IMR-90 (cell line): ENCODE results near the gene PGC. TPM values are rescaled to one million over a fixed set of nuclear protein-coding genes. Genes with fewer than 3 reads are reported as not detected.
A peak's percentile ranks its signal among the peaks of the same experiment; 100 is the strongest.

Experiments
- ATAC-seq: fragments of 200-7000 bp; cut with Tn5 transposase; 2 replicates; pipeline ENCODE4 v1.9.1; 2020; ENCODE audit warnings: low read depth, mild to moderate bottlenecking, moderate library complexity
- BruUV-seq: library from RNA; stranded (reverse); fragments of 400-500 nt; replicated peaks from 2 replicates; lab custom pipeline; 2021; lab: Mats Ljungman, UMichigan
- CTCF ChIA-PET: fragments of 300-600 bp; formaldehyde crosslinking; extraction: SDS; loops from one replicate; lab custom pipeline; 2021; ENCODE audit warnings: antibody characterized with exemption; lab: Yijun Ruan, JAX
- POLR2A ChIA-PET: fragments of 300-600 bp; sonication (Branson Sonifier 250); formaldehyde crosslinking; loops from one replicate; lab custom pipeline; 2022; ENCODE audit warnings: antibody characterized with exemption; ENCODE audit not compliant: unreplicated experiment; lab: Charles Lee
- DNase-seq: peaks from one replicate; pipeline ENCODE4 v3.0.0; 2013
- H2AFZ ChIP-seq: replicated peaks from 2 replicates; pipeline ENCODE3; 2013; ENCODE audit warnings: low read length, mild to moderate bottlenecking; ENCODE audit not compliant: poor library complexity
- H2AK5ac ChIP-seq: 2 replicates; pipeline ENCODE4 v1.6.1; 2013; ENCODE audit warnings: low read depth, low read length, inconsistent platforms
- H2AK9ac ChIP-seq: replicated peaks from 2 replicates; pipeline ENCODE3; 2013; ENCODE audit warnings: mild to moderate bottlenecking, low read depth, low read length, moderate library complexity; ENCODE audit not compliant: poor library complexity
- H2BK120ac ChIP-seq: 2 replicates; pipeline ENCODE4 v1.6.1; 2013; ENCODE audit warnings: low read depth, low read length, inconsistent platforms
- H2BK15ac ChIP-seq: 3 replicates; pipeline ENCODE4 v1.6.1; 2013; ENCODE audit warnings: low read depth, low read length, inconsistent platforms
- H2BK20ac ChIP-seq: 2 replicates; pipeline ENCODE4 v1.6.1; 2013; ENCODE audit warnings: low read depth, mild to moderate bottlenecking, inconsistent platforms, low read length, moderate library complexity
- H2BK5ac ChIP-seq: 2 replicates; pipeline ENCODE4 v1.6.1; 2013; ENCODE audit warnings: mild to moderate bottlenecking, low read depth, low read length, inconsistent platforms; ENCODE audit not compliant: poor library complexity, severe bottlenecking
- H3K14ac ChIP-seq: replicated peaks from 2 replicates; pipeline ENCODE4 v1.6.1; 2013; ENCODE audit warnings: low read depth, low read length, inconsistent platforms
- H3K18ac ChIP-seq: 2 replicates; pipeline ENCODE4 v1.6.1; 2013; ENCODE audit warnings: low read depth, low read length, control low read depth
- H3K23ac ChIP-seq: 2 replicates; pipeline ENCODE4 v1.6.1; 2013; ENCODE audit warnings: low read depth, low read length, inconsistent platforms
- H3K27ac ChIP-seq: 2 replicates; pipeline ENCODE4 v1.5.1; 2013; ENCODE audit warnings: mild to moderate bottlenecking, control low read depth, low read length; ENCODE audit not compliant: insufficient read depth
- H3K27me3 ChIP-seq: 2 replicates; pipeline ENCODE4 v1.6.1; 2013; ENCODE audit warnings: low read length; ENCODE audit not compliant: control insufficient read depth, insufficient read depth
- H3K36me3 ChIP-seq: 2 replicates; pipeline ENCODE4 v1.6.1; 2013; ENCODE audit warnings: low read length, mixed read lengths; ENCODE audit not compliant: control insufficient read depth, insufficient read depth
- H3K4ac ChIP-seq: 2 replicates; pipeline ENCODE4 v1.6.1; 2013; ENCODE audit warnings: low read depth, low read length, inconsistent platforms
- H3K4me1 ChIP-seq: 2 replicates; pipeline ENCODE4 v1.6.1; 2013; ENCODE audit warnings: low read length, mixed read lengths; ENCODE audit not compliant: control insufficient read depth, insufficient read depth
- H3K4me2 ChIP-seq: 2 replicates; pipeline ENCODE4 v1.6.1; 2013; ENCODE audit warnings: low read depth, mild to moderate bottlenecking, control low read depth, low read length, moderate library complexity
- H3K4me3 ChIP-seq: 2 replicates; pipeline ENCODE4 v1.5.1; 2013; ENCODE audit warnings: low read depth, mild to moderate bottlenecking, control low read depth, low read length, moderate library complexity; ENCODE audit not compliant: insufficient read depth
- H3K56ac ChIP-seq: 2 replicates; pipeline ENCODE4 v1.6.1; 2013; ENCODE audit warnings: low read length, inconsistent platforms; ENCODE audit not compliant: insufficient read depth; ENCODE audit errors: extremely low read depth
- H3K79me1 ChIP-seq, 2 experiments: 2 replicates each; pipeline ENCODE4 v1.6.1; 2013; ENCODE audit warnings: low read length in 2 of 2, inconsistent platforms in 1 of 2, low read depth in 1 of 2
- H3K9ac ChIP-seq: 2 replicates; pipeline ENCODE4 v1.6.1; 2013; ENCODE audit warnings: low read depth, low read length, control low read depth
- H3K9me1 ChIP-seq: 2 replicates; pipeline ENCODE4 v1.6.1; 2013; ENCODE audit warnings: low read length, inconsistent platforms; ENCODE audit not compliant: insufficient read depth
- H3K9me3 ChIP-seq: 2 replicates; pipeline ENCODE4 v1.6.1; 2013; ENCODE audit warnings: low read length; ENCODE audit not compliant: control insufficient read depth, insufficient read depth
- H4K20me1 ChIP-seq: 2 replicates; pipeline ENCODE4 v1.6.1; 2013; ENCODE audit warnings: low read length, inconsistent platforms; ENCODE audit not compliant: insufficient read depth
- H4K5ac ChIP-seq: 2 replicates; pipeline ENCODE4 v1.6.1; 2013; ENCODE audit warnings: mild to moderate bottlenecking, low read depth, low read length, control low read depth
- H4K8ac ChIP-seq, 2 experiments: 2 replicates each; pipeline ENCODE4 v1.6.1; 2013; ENCODE audit warnings: low read depth in 2 of 2, low read length in 2 of 2, control low read depth in 1 of 2, inconsistent platforms in 1 of 2
- H4K91ac ChIP-seq: 2 replicates; pipeline ENCODE4 v1.6.1; 2013; ENCODE audit warnings: low read depth, low read length, inconsistent platforms; ENCODE audit not compliant: insufficient read depth
- BHLHE40 ChIP-seq: fragments of 150-350 bp; IDR thresholded peaks from 2 replicates; pipeline ENCODE4 v1.6.1; 2016; ENCODE audit warnings: mild to moderate bottlenecking, low read depth, low read length
- FOS ChIP-seq: fragments of 150-350 bp; IDR thresholded peaks from 2 replicates; pipeline ENCODE4 v1.6.1; 2016; ENCODE audit warnings: low read depth, low read length
- MAFK ChIP-seq: IDR thresholded peaks from 2 replicates; pipeline ENCODE4 v1.6.1; 2012; ENCODE audit warnings: low read depth, low read length, improper control_type of control experiment
- MAZ ChIP-seq: IDR thresholded peaks from 2 replicates; pipeline ENCODE4 v1.6.1; 2012; ENCODE audit warnings: low read depth, mild to moderate bottlenecking, low read length, improper control_type of control experiment, moderate library complexity, borderline replicate concordance
- MXI1 ChIP-seq: IDR thresholded peaks from 2 replicates; pipeline ENCODE4 v1.6.1; 2012; ENCODE audit warnings: low read depth, mild to moderate bottlenecking, low read length, moderate library complexity, borderline replicate concordance
- RAD21 ChIP-seq: IDR thresholded peaks from 2 replicates; pipeline ENCODE4 v1.6.1; 2012; ENCODE audit warnings: low read length, improper control_type of control experiment
- WGBS, 2 experiments: methylation state at CpG; one replicate each; pipeline versions ENCODE4 v1.1.5 to v1.1.7; 2013; ENCODE audit warnings: missing lambda C conversion rate in 2 of 2; ENCODE audit not compliant: insufficient read length in 1 of 2; ENCODE audit errors: extremely low coverage in 2 of 2; 5-methylcytosine and 5-hydroxymethylcytosine counted together
- dilution Hi-C: fragments of 300-500 bp; cut with HindIII; formaldehyde crosslinking; loops from one replicate; pipeline ENCODE4 v1.14.3; 2018; ENCODE audit warnings: low sequenced_read_pairs; ENCODE audit not compliant: unreplicated experiment
- in situ Hi-C: fragments of 300-500 bp; cut with MboI; formaldehyde crosslinking; loops from 3 replicates; pipeline ENCODE4 v1.14.3; 2019; ENCODE audit warnings: low sequenced_read_pairs, inconsistent platforms, mixed read lengths
- intact Hi-C: fragments of 100-400 bp; cut with micrococcal nuclease; formaldehyde crosslinking; loops from 2 replicates; pipeline ENCODE4 v1.10.0; 2022
- polyA plus RNA-seq, 3 experiments: library from polyadenylated mRNA; depleted of rRNA; stranded (reverse); fragments of >200 nt; gene quantifications; 2 replicates each; pipeline ENCODE4 v1.2.3, GENCODE V29; 2012; ENCODE audit warnings: low replicate concordance in 1 of 3
- total RNA-seq: library from RNA; depleted of rRNA; stranded (reverse); fragments of >200 nt; gene quantifications from 2 replicates; pipeline ENCODE4 v1.2.3, GENCODE V29; 2012
- TF ChIP-seq, protein P1 (sequence below): fragments of 150-350 bp; IDR thresholded peaks from 2 replicates; pipeline ENCODE4 v1.6.1; 2017; ENCODE audit warnings: mild to moderate bottlenecking, antibody characterized with exemption, low read length, low read depth

PGC gene
- total and polyA plus RNA-seq, 2 of the 4 experiments (the other 2 are of a cell fraction) = not detected

DNA sequence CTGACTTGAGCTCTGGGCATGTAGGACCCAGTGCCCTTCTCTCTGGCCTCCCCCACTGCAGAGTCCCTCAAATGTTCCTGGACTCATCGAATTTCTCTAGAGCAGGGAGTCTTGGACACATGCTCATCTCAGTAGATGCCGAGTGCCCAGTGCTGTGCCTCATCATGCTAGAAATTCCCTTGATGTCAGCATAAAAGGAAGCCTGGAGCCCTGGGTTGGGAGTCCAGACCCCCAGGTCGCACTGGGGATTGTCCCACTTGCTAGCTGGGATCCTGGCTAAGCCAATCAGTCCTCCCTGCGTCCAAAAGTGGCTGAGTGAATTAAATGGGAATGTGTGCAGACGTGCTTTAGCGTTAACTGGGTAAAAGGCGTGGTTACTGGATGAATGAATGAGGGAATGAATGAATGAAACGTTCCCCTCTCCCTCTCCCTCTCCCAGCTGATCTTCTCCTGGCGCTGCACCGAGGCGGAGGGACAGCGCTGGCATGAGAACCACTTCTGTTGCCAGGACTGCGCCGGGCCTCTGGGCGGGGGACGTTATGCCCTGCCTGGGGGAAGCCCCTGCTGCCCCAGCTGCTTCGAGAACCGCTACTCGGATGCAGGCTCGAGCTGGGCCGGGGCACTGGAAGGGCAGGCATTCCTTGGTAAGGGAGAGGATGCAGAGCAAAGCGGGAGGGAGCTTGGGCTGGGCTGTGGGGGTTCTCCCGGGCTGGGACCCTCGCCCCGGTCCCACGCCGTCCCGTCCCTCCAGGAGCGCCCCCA is 38.7 kb upstream of the PGC start:
- peak overlapping the region; percentile 84 for H4K91ac ChIP-seq
- TF ChIP-seq FOS (no peak), MXI1 (no peak), RAD21 (no peak), MAZ (no peak), BHLHE40 (no peak), MAFK (peak; percentile 49; the same call in 1 of the 2 replicates)
- TF ChIP-seq, protein P1, sequence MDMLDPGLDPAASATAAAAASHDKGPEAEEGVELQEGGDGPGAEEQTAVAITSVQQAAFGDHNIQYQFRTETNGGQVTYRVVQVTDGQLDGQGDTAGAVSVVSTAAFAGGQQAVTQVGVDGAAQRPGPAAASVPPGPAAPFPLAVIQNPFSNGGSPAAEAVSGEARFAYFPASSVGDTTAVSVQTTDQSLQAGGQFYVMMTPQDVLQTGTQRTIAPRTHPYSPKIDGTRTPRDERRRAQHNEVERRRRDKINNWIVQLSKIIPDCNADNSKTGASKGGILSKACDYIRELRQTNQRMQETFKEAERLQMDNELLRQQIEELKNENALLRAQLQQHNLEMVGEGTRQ = no peak
- peak overlapping the region; percentile 13 to 66; a peak in 2 of 4 replicates for H4K8ac ChIP-seq
- H3K4ac ChIP-seq = peak overlapping the region; percentile 72
- peak overlapping the region; percentile 93 for H2AK9ac ChIP-seq
- H3K36me3 ChIP-seq = peaks cover 10% of the 10 kb centered on the region
- dilution Hi-C loops (no loop called here), in situ Hi-C loops (loop anchor here (10.0 kb wide), 1 partner anchor 149 kb away; no protein-coding TSS in a partner anchor), intact Hi-C loops (loop anchor here (2.0 to 10.0 kb wide), 3 partner anchors 135 to 429 kb away; partner anchors contain the start of genes BYSL, MED20 and MRPS10)
- peak overlapping the region; percentile 7 for H2BK5ac ChIP-seq
- no peaks in the 10 kb centered on the region for H4K20me1 ChIP-seq
- CTCF ChIA-PET = interaction anchor here (0.5 to 2.9 kb wide), 8 partner anchors 22 to 686 kb away, joined by 3 to 9 read pairs (median 4); no protein-coding TSS in a partner anchor
- peak overlapping the region; percentile 42 for H3K27ac ChIP-seq
- no peak for DNase-seq
- H2AFZ ChIP-seq = peak overlapping the region; percentile 94
- peak overlapping the region; percentile 98 for H3K23ac ChIP-seq
- peak overlapping the region; percentile 52 for H4K5ac ChIP-seq
- POLR2A ChIA-PET = no interaction called here
- no peak overlapping the region for H3K56ac ChIP-seq
- peak overlapping the region; percentile 75; the same call in 1 of the 2 replicates for H2AK5ac ChIP-seq
- H3K9me3 ChIP-seq = no peaks in the 10 kb centered on the region
- no peak overlapping the region for H3K18ac ChIP-seq
- H3K14ac ChIP-seq = peak overlapping the region; percentile 58
- no peak overlapping the region for H2BK20ac ChIP-seq
- peak overlapping the region; percentile 87 for H3K4me2 ChIP-seq
- no peaks in the 10 kb centered on the region for H3K27me3 ChIP-seq
- H3K9me1 ChIP-seq = peaks cover 3% of the 10 kb centered on the region; the same call in 1 of the 2 replicates
- peaks cover 22 to 38% of the 10 kb centered on the region in 2 experiments for H3K79me1 ChIP-seq
- H3K4me1 ChIP-seq = peaks cover 11% of the 10 kb centered on the region
- 10% methylated on average over 8 of the region's 29 CpGs; no CpG with 5 or more reads in 1 of the 2 experiments for WGBS, 2 experiments
- peak overlapping the region; percentile 97 for H3K4me3 ChIP-seq
- no TSS peak for BruUV-seq
- peak overlapping the region; percentile 53 for H3K9ac ChIP-seq
- ATAC-seq = peak; percentile 34
- H2BK15ac ChIP-seq = no peak overlapping the region
- peak overlapping the region; percentile 46; the same call in 1 of the 2 replicates for H2BK120ac ChIP-seq
